DMS 273 (cell line): ENCODE measurements around the gene MVB12A.

ENCODE experiments used
- DNase-seq: peaks from one replicate; lab custom pipeline; 2025; ENCODE audit not compliant: unreplicated experiment; lab: John Stamatoyannopoulos, UW

The MVB12A gene

GRCh38 chr19:17470068-17470841, 50.4 kb downstream of the MVB12A start, which contains the start of gene SLC27A1:
TSS of gene SLC27A1 (plus strand) at chr19:17470524. CDS start at chr19:17470541, 17 bp downstream.
- DNase-seq = peak; percentile 100

DNA sequence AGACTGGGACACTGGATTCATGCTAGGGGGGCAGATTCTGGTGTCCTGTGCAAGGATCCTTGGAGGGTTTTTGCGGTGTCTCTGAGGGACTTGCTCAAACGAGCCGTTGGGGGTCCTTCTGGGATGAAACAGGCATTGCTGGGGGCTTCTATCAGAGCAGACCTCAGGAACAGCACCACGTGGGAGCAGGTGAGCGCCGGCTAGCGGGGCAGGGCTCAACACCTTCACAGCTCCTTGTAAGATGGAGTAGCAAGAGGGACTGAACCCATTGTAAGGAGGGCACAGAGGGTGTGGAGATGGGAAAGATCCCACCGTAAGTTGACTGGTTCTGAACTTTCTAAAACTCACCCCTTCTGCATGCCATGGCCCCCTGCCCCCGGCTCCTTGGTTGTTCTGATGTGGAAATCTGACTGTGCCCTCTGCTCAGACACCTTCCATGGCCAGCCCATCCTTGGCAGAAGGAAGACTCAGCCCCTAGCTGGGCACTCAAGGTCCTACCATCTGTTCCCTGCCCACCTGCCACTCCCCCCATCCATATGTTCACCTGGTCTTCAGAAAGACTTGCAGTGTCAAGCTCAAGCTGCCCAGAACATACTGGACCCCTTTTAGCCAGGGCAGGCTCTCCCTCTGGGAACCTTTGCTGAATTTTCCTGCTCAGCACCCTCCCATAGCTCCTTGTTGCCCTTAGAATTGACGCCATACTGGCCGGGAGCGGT, 51.7 kb downstream of the MVB12A start:
- peak; percentile 73 for DNase-seq

GRCh38 chr19:17473041-17473440, 53.2 kb downstream of the MVB12A start:
- peak; percentile 92 for DNase-seq
